C4-2B (cell line): ENCODE data around the gene ACVRL1.

Source experiments
- CTCF ChIP-seq: fragments of 450-650 bp; conservative IDR thresholded peaks from 2 replicates; pipeline ENCODE4 v1.5.1; 2017; ENCODE audit warnings: mild to moderate bottlenecking
- ZFX ChIP-seq: fragments of 450-650 bp; IDR thresholded peaks from 2 replicates; pipeline ENCODE4 v1.6.1; 2017

GRCh38 chr12:51871918-51872688, 35.2 kb upstream of the ACVRL1 start:
- TF ChIP-seq CTCF (no peak), ZFX (no peak)
